Uterus (tissue), 4 donors: ENCODE data around the gene MINDY3. TPM values are rescaled to one million over a fixed set of nuclear protein-coding genes. Genes with fewer than 3 reads are reported as not detected.
"Not testable (repeated sequence)": the region's sequence is repeated elsewhere in the genome, so short reads cannot be mapped to it uniquely, and the experiment has no call there.

ENCODE experiments used
- DNase-seq, 2 donors: peaks; one replicate each; pipeline ENCODE4 v3.0.0-alpha.2; 2019 to 2020
- H3K27ac ChIP-seq, 2 donors: fragments of 200-600 bp; sonication (generic); 1 replicate in 1 of 2; 2 replicates in 1 of 2; pipeline ENCODE4 v1.5.1; 2016 to 2018
- H3K27me3 ChIP-seq, 2 donors: fragments of 200-600 bp; sonication (generic); one replicate each; pipeline ENCODE4 v1.5.1; 2018 to 2019; ENCODE audit warnings: control low read depth in 1 of 2
- H3K36me3 ChIP-seq, 2 donors: fragments of 200-600 bp; sonication (generic); one replicate each; pipeline ENCODE4 v1.5.1; 2019; ENCODE audit warnings: control low read depth in 1 of 2
- H3K4me1 ChIP-seq, 2 donors: fragments of 200-600 bp; sonication (generic); one replicate each; pipeline ENCODE4 v1.5.1; 2018 to 2019; ENCODE audit warnings: control low read depth in 1 of 2
- H3K4me3 ChIP-seq, 2 donors: fragments of 200-600 bp; sonication (generic); 1 replicate in 1 of 2; 2 replicates in 1 of 2; pipeline ENCODE4 v1.5.1; 2018 to 2019; ENCODE audit warnings: mild to moderate bottlenecking in 1 of 2
- H3K9me3 ChIP-seq, 2 donors: fragments of 200-600 bp; sonication (generic); one replicate each; pipeline ENCODE4 v1.5.1; 2019; ENCODE audit warnings: control low read depth in 1 of 2
- CTCF ChIP-seq, 4 experiments: fragments of 200-600 bp in 2 of 4; fragments of 450-650 bp in 2 of 4; sonication (generic) in 2 of 4; IDR thresholded peaks; one replicate each; pipeline ENCODE4 v1.5.1; 2016 to 2019; ENCODE audit warnings: antibody characterized with exemption in 4 of 4, mild to moderate bottlenecking in 2 of 4, moderate library complexity in 1 of 4
- POLR2A ChIP-seq, 2 donors: fragments of 450-650 bp; IDR thresholded peaks; one replicate each; pipeline ENCODE4 v1.6.1; 2016; ENCODE audit warnings: antibody characterized with exemption in 2 of 2, mild to moderate bottlenecking in 1 of 2, moderate library complexity in 1 of 2
- intact Hi-C: fragments of 100-400 bp; cut with DNase I; formaldehyde crosslinking; loops from one replicate; pipeline ENCODE4 v1.15.1; 2023; ENCODE audit warnings: low total_unique reads
- total RNA-seq, 4 donors: library from RNA; depleted of rRNA in 3 of 4; stranded (reverse); fragments of >200 nt in 3 of 4; gene quantifications; one replicate each; pipeline versions ENCODE4 v1.1.0 to v1.2.4, GENCODE V29; 2014 to 2023
- donor health status: DM: yes; HTN: yes; CAD: no.

MINDY3 gene
- total RNA-seq, 4 donors from 2014 or later, result 20.9 to 63.5 (median 51.7) TPM

GRCh38 chr10:15857107-15857575 is 3.2 kb downstream of the MINDY3 start:
- H3K27me3 ChIP-seq, result no peaks in the 10 kb centered on the region
- H3K9me3 ChIP-seq, result no peaks in the 10 kb centered on the region
- H3K27ac ChIP-seq, result no peak overlapping the region
- TF ChIP-seq CTCF (IDR thresholded peaks at IDR 0.05) (no peak), POLR2A (IDR thresholded peaks at IDR 0.05) (no peak)
- H3K4me3 ChIP-seq, result no peak overlapping the region
- intact Hi-C loops, result no loop called here
- peaks cover 4 to 6% of the 10 kb centered on the region in 2 donors for H3K4me1 ChIP-seq
- DNase-seq, result no peak
- H3K36me3 ChIP-seq, result no peaks in the 10 kb centered on the region

GRCh38 chr10:15856328-15857015 is 3.8 kb downstream of the MINDY3 start:
- H3K4me3 ChIP-seq, result no peak overlapping the region

GRCh38 chr10:15853800-15854199 is 6.5 kb downstream of the MINDY3 start:
- H3K4me1 ChIP-seq, result peaks cover 0 to under 1% of the 10 kb centered on the region in 2 donors

More at GRCh38 chr10:15856328-15857015, 3.8 kb downstream of the MINDY3 start:
- Histone ChIP-seq H3K4me1 (peaks cover 4 to 6% of the 10 kb centered on the region in 2 donors), H3K36me3 (no peaks in the 10 kb centered on the region), H3K9me3 (no peaks in the 10 kb centered on the region), H3K27me3 (no peaks in the 10 kb centered on the region), H3K27ac (no peak overlapping the region)
- intact Hi-C loops, result no loop called here
- TF ChIP-seq CTCF (IDR thresholded peaks at IDR 0.05) (no peak), POLR2A (IDR thresholded peaks at IDR 0.05) (no peak)
- no peak for DNase-seq

GRCh38 chr10:15852111-15852557 is 8.2 kb downstream of the MINDY3 start:
- H3K9me3 ChIP-seq, result no peaks in the 10 kb centered on the region
- intact Hi-C loops, result no loop called here
- TF ChIP-seq POLR2A (IDR thresholded peaks at IDR 0.05), result no peak
- TF ChIP-seq CTCF (IDR thresholded peaks at IDR 0.05), result no peak
- H3K4me1 ChIP-seq, result no peaks in the 10 kb centered on the region
- H3K27me3 ChIP-seq, result no peaks in the 10 kb centered on the region
- H3K4me3 ChIP-seq, result no peak overlapping the region
- no peak for DNase-seq
- no peaks in the 10 kb centered on the region for H3K36me3 ChIP-seq
- no peak overlapping the region for H3K27ac ChIP-seq

More at GRCh38 chr10:15853800-15854199, 6.5 kb downstream of the MINDY3 start:
- Histone ChIP-seq H3K36me3 (no peaks in the 10 kb centered on the region), H3K9me3 (no peaks in the 10 kb centered on the region), H3K27me3 (no peaks in the 10 kb centered on the region), H3K27ac (no peak overlapping the region), H3K4me3 (no peak overlapping the region)
- TF ChIP-seq POLR2A (IDR thresholded peaks at IDR 0.05) (no peak), CTCF (IDR thresholded peaks at IDR 0.05) (no peak)
- intact Hi-C loops, result no loop called here
- DNase-seq, result no peak

- H3K4me3 ChIP-seq, DNase-seq: not testable (repeated sequence)
Observed at GRCh38 chr10:15850337-15850978, 9.8 kb downstream of the MINDY3 start.

More at GRCh38 chr10:15850337-15850978, 9.8 kb downstream of the MINDY3 start:
- H3K9me3 ChIP-seq, H3K36me3 ChIP-seq, H3K27me3 ChIP-seq, H3K27ac ChIP-seq, H3K4me1 ChIP-seq, intact Hi-C loops: not testable (repeated sequence)
